ENCODE measurements around the gene ADGRG6. TPM values are rescaled to one million over a fixed set of nuclear protein-coding genes. Genes with fewer than 3 reads are reported as not detected.

The ADGRG6 gene
- total and polyA plus RNA-seq, 2 donors (not counting 3 experiments of a cell fraction or from before 2014, with no cell fraction given), result 99.3 to 166 TPM

DNA sequence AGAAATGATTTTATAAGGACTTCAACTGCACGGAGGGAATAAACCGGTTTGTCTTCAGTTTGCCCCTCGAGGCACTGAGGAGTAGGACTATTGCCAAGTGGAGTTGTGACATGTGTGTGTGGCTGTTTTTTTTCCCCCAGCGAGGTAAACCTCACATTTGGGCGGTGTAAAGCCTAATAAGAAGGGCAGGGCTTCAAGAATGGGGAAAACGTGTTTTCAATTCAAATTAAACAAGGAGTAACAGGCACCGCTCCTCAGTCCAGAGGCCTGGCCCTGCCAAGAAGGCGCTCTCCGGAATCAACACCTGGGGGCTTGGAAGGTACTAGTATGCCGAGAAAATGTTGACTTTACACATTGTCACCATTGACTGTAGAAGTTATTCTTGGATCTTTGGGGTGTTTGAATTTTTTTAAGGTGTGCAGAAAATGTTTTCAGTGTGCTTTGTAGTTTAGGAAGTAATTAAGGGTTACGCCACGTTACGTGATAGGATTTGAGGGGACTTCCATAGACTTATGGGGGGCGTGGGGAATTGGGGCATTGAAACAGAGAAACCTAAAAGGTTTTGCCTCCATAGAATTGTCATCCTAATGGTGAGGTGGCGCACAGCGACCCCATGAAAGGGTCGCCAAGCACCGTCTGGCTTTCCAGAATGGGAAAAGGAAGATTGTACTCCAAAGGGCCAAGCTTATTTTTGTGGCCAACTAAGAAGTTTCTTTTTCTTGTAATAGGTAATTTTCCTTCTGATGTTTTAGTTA, 791 bp downstream of the ADGRG6 start:
- no TSS peak for BruUV-seq (replicated peaks)
- H3K4me1 ChIP-seq (ENCODE audit: control insufficient read depth, extremely low read depth, insufficient read depth, low read length), result peaks cover 47% of the 10 kb centered on the region
- FAIRE-seq, result no peak
- peak overlapping the region; percentile 94 for H3K9ac ChIP-seq (replicated peaks; ENCODE audit: extremely low read depth, insufficient read depth, low read length)
- CTCF ChIA-PET, result interaction anchor here (1.2 to 5.0 kb wide), 4 partner anchors 27 to 95 kb away, joined by 3 to 45 read pairs (median 5); no protein-coding TSS in a partner anchor
- POLR2A ChIA-PET, result no interaction called here
- no peaks in the 10 kb centered on the region for H3K27me3 ChIP-seq (ENCODE audit: control insufficient read depth in 2 of 2, insufficient read depth in 2 of 2, low read length in 2 of 2)
- no peaks in the 10 kb centered on the region for H3K9me3 ChIP-seq (replicated peaks; ENCODE audit: control insufficient read depth, insufficient read depth, low read length)
- H3K4me3 ChIP-seq (replicated peaks in 1 of 3; ENCODE audit: insufficient read depth in 1 of 3, low read depth in 1 of 3, low read length in 3 of 3), result peak overlapping the region; percentile 82 to 90 (median 89)
- dilution Hi-C loops (cut with MboI; ENCODE audit: extremely low pct_ligation_motif_present, low sequenced_read_pairs) (no loop called here), intact Hi-C loops (cut with micrococcal nuclease) (loop anchor here (1.0 to 5.0 kb wide), 4 partner anchors 70 to 150 kb away; no protein-coding TSS in a partner anchor)
- peak overlapping the region; percentile 66 for H2AFZ ChIP-seq (ENCODE audit: low read depth, low read length)
- TF ChIP-seq POLR2A (IDR thresholded peaks at IDR 0.05; ENCODE audit: low read depth, low read length), result peak; percentile 47
- TF ChIP-seq FOS (IDR thresholded peaks at IDR 0.05; ENCODE audit: borderline replicate concordance, insufficient read depth, low read length), result no peak
- H3K9me1 ChIP-seq (replicated peaks; ENCODE audit: control insufficient read depth, extremely low read depth, insufficient read depth, low read length), result no peaks in the 10 kb centered on the region
- peak overlapping the region; percentile 91 for H3K27ac ChIP-seq (ENCODE audit: insufficient read depth, low read depth, low read length)
- H3K4me2 ChIP-seq (ENCODE audit: insufficient read depth, low read length), result peak overlapping the region; percentile 83
- H4K20me1 ChIP-seq (replicated peaks; ENCODE audit: control insufficient read depth, extremely low read depth, insufficient read depth, low read length), result no peaks in the 10 kb centered on the region
- H3K79me2 ChIP-seq (ENCODE audit: control insufficient read depth, insufficient read depth, low read length), result peaks cover 59% of the 10 kb centered on the region
- peak; percentile 73 for DNase-seq (ENCODE audit: low read depth, low spot score)
- no peaks in the 10 kb centered on the region for H3K36me3 ChIP-seq (ENCODE audit: control insufficient read depth in 2 of 2, extremely low read depth in 1 of 2, insufficient read depth in 2 of 2, low read length in 2 of 2)

DNA sequence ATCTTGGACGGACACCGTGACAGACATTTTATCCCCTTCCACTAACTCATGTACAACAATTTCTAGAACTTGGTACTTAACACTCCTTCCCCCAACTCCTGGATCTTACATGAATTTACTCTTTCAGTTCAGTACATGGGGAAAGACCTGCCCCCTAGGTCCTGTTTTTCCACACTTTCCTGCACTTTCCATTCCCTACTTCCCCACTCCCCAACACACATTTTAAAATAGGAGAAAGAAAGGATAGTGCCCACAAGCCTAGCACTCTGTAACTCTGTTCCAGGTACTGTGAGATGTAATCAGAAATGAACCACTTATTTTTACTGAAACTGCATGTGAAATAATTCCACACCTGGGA, 1.3 kb downstream of the ADGRG6 start:
- no peak for DNase-seq (ENCODE audit: low read depth, low spot score)
- dilution Hi-C loops (cut with MboI; ENCODE audit: extremely low pct_ligation_motif_present, low sequenced_read_pairs), result no loop called here
- H3K4me2 ChIP-seq (ENCODE audit: insufficient read depth, low read length), result peak overlapping the region; percentile 83
- no peaks in the 10 kb centered on the region for H3K27me3 ChIP-seq (ENCODE audit: control insufficient read depth in 2 of 2, insufficient read depth in 2 of 2, low read length in 2 of 2)
- H3K9me3 ChIP-seq (replicated peaks; ENCODE audit: control insufficient read depth, insufficient read depth, low read length), result no peaks in the 10 kb centered on the region
- peak overlapping the region; percentile 94 for H3K9ac ChIP-seq (replicated peaks; ENCODE audit: extremely low read depth, insufficient read depth, low read length)
- no peaks in the 10 kb centered on the region for H3K36me3 ChIP-seq (ENCODE audit: control insufficient read depth in 2 of 2, extremely low read depth in 1 of 2, insufficient read depth in 2 of 2, low read length in 2 of 2)
- H3K4me1 ChIP-seq (ENCODE audit: control insufficient read depth, extremely low read depth, insufficient read depth, low read length), result peaks cover 47% of the 10 kb centered on the region
- TSS peak; percentile 22 for BruUV-seq (replicated peaks)
- H3K27ac ChIP-seq (ENCODE audit: insufficient read depth, low read depth, low read length), result peak overlapping the region; percentile 91
- TF ChIP-seq, protein P1, sequence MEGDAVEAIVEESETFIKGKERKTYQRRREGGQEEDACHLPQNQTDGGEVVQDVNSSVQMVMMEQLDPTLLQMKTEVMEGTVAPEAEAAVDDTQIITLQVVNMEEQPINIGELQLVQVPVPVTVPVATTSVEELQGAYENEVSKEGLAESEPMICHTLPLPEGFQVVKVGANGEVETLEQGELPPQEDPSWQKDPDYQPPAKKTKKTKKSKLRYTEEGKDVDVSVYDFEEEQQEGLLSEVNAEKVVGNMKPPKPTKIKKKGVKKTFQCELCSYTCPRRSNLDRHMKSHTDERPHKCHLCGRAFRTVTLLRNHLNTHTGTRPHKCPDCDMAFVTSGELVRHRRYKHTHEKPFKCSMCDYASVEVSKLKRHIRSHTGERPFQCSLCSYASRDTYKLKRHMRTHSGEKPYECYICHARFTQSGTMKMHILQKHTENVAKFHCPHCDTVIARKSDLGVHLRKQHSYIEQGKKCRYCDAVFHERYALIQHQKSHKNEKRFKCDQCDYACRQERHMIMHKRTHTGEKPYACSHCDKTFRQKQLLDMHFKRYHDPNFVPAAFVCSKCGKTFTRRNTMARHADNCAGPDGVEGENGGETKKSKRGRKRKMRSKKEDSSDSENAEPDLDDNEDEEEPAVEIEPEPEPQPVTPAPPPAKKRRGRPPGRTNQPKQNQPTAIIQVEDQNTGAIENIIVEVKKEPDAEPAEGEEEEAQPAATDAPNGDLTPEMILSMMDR (IDR thresholded peaks at IDR 0.05; ENCODE audit: extremely low read depth in 1 of 2, insufficient read depth in 1 of 2, low read depth in 1 of 2, low read length in 2 of 2), result no peak
- no peak for TF ChIP-seq JUN (IDR thresholded peaks at IDR 0.05; ENCODE audit: borderline replicate concordance, insufficient read depth, insufficient read length, low read depth)
- TF ChIP-seq, protein P2, sequence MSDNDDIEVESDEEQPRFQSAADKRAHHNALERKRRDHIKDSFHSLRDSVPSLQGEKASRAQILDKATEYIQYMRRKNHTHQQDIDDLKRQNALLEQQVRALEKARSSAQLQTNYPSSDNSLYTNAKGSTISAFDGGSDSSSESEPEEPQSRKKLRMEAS (IDR thresholded peaks at IDR 0.05; ENCODE audit: insufficient read depth, insufficient read length), result no peak
- TF ChIP-seq POLR2A (IDR thresholded peaks at IDR 0.05; ENCODE audit: low read depth, low read length), result peak; percentile 6
- peaks cover 64% of the 10 kb centered on the region for H3K79me2 ChIP-seq (ENCODE audit: control insufficient read depth, insufficient read depth, low read length)
- H3K4me3 ChIP-seq (replicated peaks in 1 of 3; ENCODE audit: insufficient read depth in 1 of 3, low read depth in 1 of 3, low read length in 3 of 3), result peak overlapping the region; percentile 82 to 90 (median 89)
- ChIA-PET POLR2A (no interaction called here), CTCF (interaction anchor here (0.7 to 5.0 kb wide), 4 partner anchors 10 to 95 kb away, joined by 3 to 45 read pairs (median 4); no protein-coding TSS in a partner anchor)
- intact Hi-C loops (cut with micrococcal nuclease), result loop anchor here (2.0 to 5.0 kb wide), 3 partner anchors 70 to 149 kb away; no protein-coding TSS in a partner anchor
- no peak for FAIRE-seq
- no peaks in the 10 kb centered on the region for H4K20me1 ChIP-seq (replicated peaks; ENCODE audit: control insufficient read depth, extremely low read depth, insufficient read depth, low read length)
- no peaks in the 10 kb centered on the region for H3K9me1 ChIP-seq (replicated peaks; ENCODE audit: control insufficient read depth, extremely low read depth, insufficient read depth, low read length)
- H2AFZ ChIP-seq (ENCODE audit: low read depth, low read length), result peak overlapping the region; percentile 66

All from endothelial cell of umbilical vein (primary cell).